Testis (tissue), 2 donors: ENCODE data around the gene SCO2.

Source experiments
- POLR2A ChIP-seq: fragments of 450-650 bp; IDR thresholded peaks from one replicate; pipeline ENCODE4 v1.6.1; 2017; ENCODE audit warnings: antibody characterized with exemption, mild to moderate bottlenecking, moderate library complexity
- TF ChIP-seq, protein P1 (sequence below), 3 experiments: fragments of 450-650 bp in 2 of 3; fragments of 200-600 bp in 1 of 3; sonication (generic) in 1 of 3; IDR thresholded peaks; one replicate each; pipeline ENCODE4 v1.5.1; 2016 to 2019; ENCODE audit warnings: antibody characterized with exemption in 3 of 3, mild to moderate bottlenecking in 2 of 3, moderate library complexity in 1 of 3

DNA sequence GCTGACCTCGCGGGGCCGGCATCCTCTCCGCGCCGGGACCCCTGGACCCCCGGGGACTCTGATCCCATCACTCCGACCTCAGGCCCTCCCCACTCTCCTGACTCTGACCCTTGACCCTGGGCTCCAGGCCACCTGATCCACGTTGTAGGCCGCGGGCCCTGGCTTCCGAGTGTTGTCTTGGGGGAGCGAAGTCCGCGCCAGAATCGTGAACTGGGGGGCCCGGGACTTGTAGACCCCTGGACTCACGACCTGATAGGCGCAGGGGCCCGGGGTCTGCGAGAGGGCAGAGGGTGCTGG is 5.1 kb upstream of the SCO2 start:
- TF ChIP-seq, protein P1, sequence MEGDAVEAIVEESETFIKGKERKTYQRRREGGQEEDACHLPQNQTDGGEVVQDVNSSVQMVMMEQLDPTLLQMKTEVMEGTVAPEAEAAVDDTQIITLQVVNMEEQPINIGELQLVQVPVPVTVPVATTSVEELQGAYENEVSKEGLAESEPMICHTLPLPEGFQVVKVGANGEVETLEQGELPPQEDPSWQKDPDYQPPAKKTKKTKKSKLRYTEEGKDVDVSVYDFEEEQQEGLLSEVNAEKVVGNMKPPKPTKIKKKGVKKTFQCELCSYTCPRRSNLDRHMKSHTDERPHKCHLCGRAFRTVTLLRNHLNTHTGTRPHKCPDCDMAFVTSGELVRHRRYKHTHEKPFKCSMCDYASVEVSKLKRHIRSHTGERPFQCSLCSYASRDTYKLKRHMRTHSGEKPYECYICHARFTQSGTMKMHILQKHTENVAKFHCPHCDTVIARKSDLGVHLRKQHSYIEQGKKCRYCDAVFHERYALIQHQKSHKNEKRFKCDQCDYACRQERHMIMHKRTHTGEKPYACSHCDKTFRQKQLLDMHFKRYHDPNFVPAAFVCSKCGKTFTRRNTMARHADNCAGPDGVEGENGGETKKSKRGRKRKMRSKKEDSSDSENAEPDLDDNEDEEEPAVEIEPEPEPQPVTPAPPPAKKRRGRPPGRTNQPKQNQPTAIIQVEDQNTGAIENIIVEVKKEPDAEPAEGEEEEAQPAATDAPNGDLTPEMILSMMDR (IDR thresholded peaks at IDR 0.05) = no peak
- TF ChIP-seq POLR2A = no peak
